Rectal smooth muscle tissue (tissue), 1 donor: ENCODE measurements around the gene GMNN.
"Not testable (repeated sequence)": the region's sequence is repeated elsewhere in the genome, so short reads cannot be mapped to it uniquely, and the experiment has no call there.

Experiments used
- H3K27ac ChIP-seq: one replicate; pipeline ENCODE4 v1.7.0; 2013; ENCODE audit warnings: low read depth, low read length, inconsistent platforms
- H3K27me3 ChIP-seq: one replicate; pipeline ENCODE4 v1.7.0; 2013; ENCODE audit warnings: low read length; ENCODE audit not compliant: control insufficient read depth, insufficient read depth
- H3K36me3 ChIP-seq: one replicate; pipeline ENCODE4 v1.7.0; 2013; ENCODE audit warnings: low read length; ENCODE audit not compliant: control insufficient read depth, insufficient read depth
- H3K4me1 ChIP-seq: one replicate; pipeline ENCODE4 v1.7.0; 2013; ENCODE audit warnings: low read length; ENCODE audit not compliant: control insufficient read depth, insufficient read depth
- H3K4me3 ChIP-seq: one replicate; pipeline ENCODE4 v1.7.0; 2013; ENCODE audit warnings: low read length
- H3K9ac ChIP-seq: one replicate; pipeline ENCODE4 v1.7.0; 2013; ENCODE audit warnings: low read length

GMNN gene

GRCh38 chr6:24774696-24775519 lies at the start of gene GMNN:
TSS of gene GMNN (plus strand) at chr6:24774937. CDS start at chr6:24777247, 2,310 bp downstream.
- H3K36me3 ChIP-seq = no peaks in the 10 kb centered on the region
- peak within 1 kb of the TSS; percentile 85 for H3K27ac ChIP-seq
- no peaks in the 10 kb centered on the region for H3K27me3 ChIP-seq
- peak within 1 kb of the TSS; percentile 100 for H3K4me3 ChIP-seq
- peak within 1 kb of the TSS; percentile 96 for H3K9ac ChIP-seq
- H3K4me1 ChIP-seq = no peaks in the 10 kb centered on the region

- not testable (repeated sequence) for H3K4me1 ChIP-seq, H3K27ac ChIP-seq, H3K27me3 ChIP-seq, H3K36me3 ChIP-seq, H3K4me3 ChIP-seq, H3K9ac ChIP-seq
Measured at GRCh38 chr6:24730653-24731052, 44.1 kb upstream of the GMNN start.

- H3K36me3 ChIP-seq, H3K27ac ChIP-seq, H3K9ac ChIP-seq, H3K4me3 ChIP-seq, H3K4me1 ChIP-seq, H3K27me3 ChIP-seq: not testable (repeated sequence)
Measured at GRCh38 chr6:24731456-24732134, 43.1 kb upstream of the GMNN start.

GRCh38 chr6:24734166-24734565 lies 40.6 kb upstream of the GMNN start:
- Histone ChIP-seq H3K4me1 (no peaks in the 10 kb centered on the region), H3K27ac (no peak overlapping the region), H3K36me3 (no peaks in the 10 kb centered on the region), H3K4me3 (no peak overlapping the region), H3K9ac (no peak overlapping the region), H3K27me3 (no peaks in the 10 kb centered on the region)

GRCh38 chr6:24734710-24735109 lies 40.0 kb upstream of the GMNN start:
- not testable (repeated sequence) for H3K27me3 ChIP-seq, H3K36me3 ChIP-seq, H3K4me3 ChIP-seq, H3K9ac ChIP-seq, H3K27ac ChIP-seq, H3K4me1 ChIP-seq

- H3K4me1 ChIP-seq = no peaks in the 10 kb centered on the region
- no peaks in the 10 kb centered on the region for H3K27me3 ChIP-seq
- no peak overlapping the region for H3K27ac ChIP-seq
- H3K9ac ChIP-seq = no peak overlapping the region
- H3K4me3 ChIP-seq = no peak overlapping the region
- no peaks in the 10 kb centered on the region for H3K36me3 ChIP-seq
Measured at GRCh38 chr6:24738741-24739140, 36.0 kb upstream of the GMNN start.

- no peak overlapping the region for H3K27ac ChIP-seq
- no peaks in the 10 kb centered on the region for H3K36me3 ChIP-seq
- no peaks in the 10 kb centered on the region for H3K27me3 ChIP-seq
- no peak overlapping the region for H3K9ac ChIP-seq
- H3K4me1 ChIP-seq = no peaks in the 10 kb centered on the region
- H3K4me3 ChIP-seq = no peak overlapping the region
Measured at GRCh38 chr6:24740861-24741260, 33.9 kb upstream of the GMNN start.

GRCh38 chr6:24742216-24742738 lies 32.5 kb upstream of the GMNN start:
- Histone ChIP-seq H3K27me3 (no peaks in the 10 kb centered on the region), H3K4me3 (no peak overlapping the region), H3K9ac (no peak overlapping the region), H3K4me1 (no peaks in the 10 kb centered on the region), H3K27ac (no peak overlapping the region), H3K36me3 (no peaks in the 10 kb centered on the region)

- Histone ChIP-seq H3K4me3 (no peak overlapping the region), H3K27me3 (no peaks in the 10 kb centered on the region), H3K36me3 (no peaks in the 10 kb centered on the region), H3K27ac (no peak overlapping the region), H3K4me1 (no peaks in the 10 kb centered on the region), H3K9ac (no peak overlapping the region)
Measured at GRCh38 chr6:24743265-24743943, 31.3 kb upstream of the GMNN start.

GRCh38 chr6:24743944-24744335 lies 30.8 kb upstream of the GMNN start:
- H3K9ac ChIP-seq = no peak overlapping the region
- no peaks in the 10 kb centered on the region for H3K4me1 ChIP-seq
- H3K27ac ChIP-seq = no peak overlapping the region
- H3K27me3 ChIP-seq = no peaks in the 10 kb centered on the region
- no peak overlapping the region for H3K4me3 ChIP-seq
- H3K36me3 ChIP-seq = no peaks in the 10 kb centered on the region

- no peak overlapping the region for H3K27ac ChIP-seq
- no peaks in the 10 kb centered on the region for H3K27me3 ChIP-seq
- H3K4me3 ChIP-seq = no peak overlapping the region
- H3K9ac ChIP-seq = no peak overlapping the region
- H3K36me3 ChIP-seq = no peaks in the 10 kb centered on the region
- no peaks in the 10 kb centered on the region for H3K4me1 ChIP-seq
Measured at GRCh38 chr6:24744911-24745310, 29.8 kb upstream of the GMNN start.

- H3K4me1 ChIP-seq = no peaks in the 10 kb centered on the region
- H3K27me3 ChIP-seq = no peaks in the 10 kb centered on the region
- no peaks in the 10 kb centered on the region for H3K36me3 ChIP-seq
- H3K27ac ChIP-seq = no peak overlapping the region
- H3K9ac ChIP-seq = no peak overlapping the region
- H3K4me3 ChIP-seq = no peak overlapping the region
Measured at GRCh38 chr6:24749297-24749696, 25.4 kb upstream of the GMNN start.
